ENCODE measurements around the gene PACS2.

PACS2 gene

DNA sequence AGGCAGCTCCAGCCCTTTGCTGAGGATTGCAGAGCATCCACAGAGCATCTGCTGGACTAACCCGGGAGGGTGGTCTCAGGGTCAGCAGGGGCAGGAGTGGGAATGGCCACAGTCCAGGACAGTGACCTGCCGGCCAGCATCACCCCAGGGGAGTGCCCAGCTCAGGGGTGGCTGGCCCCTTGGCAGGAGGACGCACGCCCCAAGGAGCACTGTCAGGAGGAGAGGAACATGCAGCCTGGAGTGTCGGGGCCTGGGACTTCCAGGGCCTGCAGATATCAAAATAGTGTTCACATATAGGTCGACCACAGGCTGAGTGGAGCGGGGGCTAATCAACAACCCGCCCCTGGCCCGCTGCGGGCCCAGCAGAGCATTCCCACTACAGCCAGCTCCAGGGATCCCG lies 50.6 kb downstream of the PACS2 start:
- Histone ChIP-seq H3K27ac (no peak overlapping the region), H3K4me1 (ENCODE audit: low read depth, poor library complexity, severe bottlenecking) (no peaks in the 10 kb centered on the region), H3K4me2 (no peak overlapping the region), H3K9ac (no peak overlapping the region), H3K36me3 (ENCODE audit: insufficient read depth) (no peaks in the 10 kb centered on the region), H2AFZ (ENCODE audit: low read depth) (no peak overlapping the region), H4K20me1 (ENCODE audit: insufficient read depth) (no peaks in the 10 kb centered on the region), H3K79me2 (ENCODE audit: insufficient read depth, low read depth) (no peaks in the 10 kb centered on the region), H3K27me3 (ENCODE audit: insufficient read depth, low read depth) (no peaks in the 10 kb centered on the region), H3K4me3 (IDR thresholded peaks at IDR 0.05; ENCODE audit: insufficient read depth, low read depth, low read length) (no peak overlapping the region)
- TF ChIP-seq CTCF (conservative IDR thresholded peaks at IDR 0.05; ENCODE audit: low read depth, low read length) = no peak

GRCh38 chr14:105365681-105366080 lies 51.1 kb downstream of the PACS2 start:
- Histone ChIP-seq H3K36me3 (ENCODE audit: insufficient read depth) (no peaks in the 10 kb centered on the region), H3K27me3 (ENCODE audit: insufficient read depth, low read depth) (no peaks in the 10 kb centered on the region), H3K9ac (no peak overlapping the region), H3K27ac (no peak overlapping the region), H3K4me2 (no peak overlapping the region), H2AFZ (ENCODE audit: low read depth) (no peak overlapping the region), H3K4me3 (IDR thresholded peaks at IDR 0.05; ENCODE audit: insufficient read depth, low read depth, low read length) (no peak overlapping the region), H3K79me2 (ENCODE audit: insufficient read depth, low read depth) (no peaks in the 10 kb centered on the region), H3K4me1 (ENCODE audit: low read depth, poor library complexity, severe bottlenecking) (peaks cover 2% of the 10 kb centered on the region), H4K20me1 (ENCODE audit: insufficient read depth) (no peaks in the 10 kb centered on the region)
- no peak for TF ChIP-seq CTCF (conservative IDR thresholded peaks at IDR 0.05; ENCODE audit: low read depth, low read length)

GRCh38 chr14:105366386-105367074 lies 52.0 kb downstream of the PACS2 start:
- Histone ChIP-seq H3K27me3 (ENCODE audit: insufficient read depth, low read depth) (no peaks in the 10 kb centered on the region), H3K4me1 (ENCODE audit: low read depth, poor library complexity, severe bottlenecking) (peaks cover 6% of the 10 kb centered on the region), H3K79me2 (ENCODE audit: insufficient read depth, low read depth) (no peaks in the 10 kb centered on the region), H3K4me2 (no peak overlapping the region), H3K4me3 (IDR thresholded peaks at IDR 0.05; ENCODE audit: insufficient read depth, low read depth, low read length) (no peak overlapping the region), H3K9ac (no peak overlapping the region), H3K36me3 (ENCODE audit: insufficient read depth) (no peaks in the 10 kb centered on the region), H2AFZ (ENCODE audit: low read depth) (no peak overlapping the region), H3K27ac (no peak overlapping the region), H4K20me1 (ENCODE audit: insufficient read depth) (no peaks in the 10 kb centered on the region)
- TF ChIP-seq CTCF (conservative IDR thresholded peaks at IDR 0.05; ENCODE audit: low read depth, low read length) = no peak

DNA sequence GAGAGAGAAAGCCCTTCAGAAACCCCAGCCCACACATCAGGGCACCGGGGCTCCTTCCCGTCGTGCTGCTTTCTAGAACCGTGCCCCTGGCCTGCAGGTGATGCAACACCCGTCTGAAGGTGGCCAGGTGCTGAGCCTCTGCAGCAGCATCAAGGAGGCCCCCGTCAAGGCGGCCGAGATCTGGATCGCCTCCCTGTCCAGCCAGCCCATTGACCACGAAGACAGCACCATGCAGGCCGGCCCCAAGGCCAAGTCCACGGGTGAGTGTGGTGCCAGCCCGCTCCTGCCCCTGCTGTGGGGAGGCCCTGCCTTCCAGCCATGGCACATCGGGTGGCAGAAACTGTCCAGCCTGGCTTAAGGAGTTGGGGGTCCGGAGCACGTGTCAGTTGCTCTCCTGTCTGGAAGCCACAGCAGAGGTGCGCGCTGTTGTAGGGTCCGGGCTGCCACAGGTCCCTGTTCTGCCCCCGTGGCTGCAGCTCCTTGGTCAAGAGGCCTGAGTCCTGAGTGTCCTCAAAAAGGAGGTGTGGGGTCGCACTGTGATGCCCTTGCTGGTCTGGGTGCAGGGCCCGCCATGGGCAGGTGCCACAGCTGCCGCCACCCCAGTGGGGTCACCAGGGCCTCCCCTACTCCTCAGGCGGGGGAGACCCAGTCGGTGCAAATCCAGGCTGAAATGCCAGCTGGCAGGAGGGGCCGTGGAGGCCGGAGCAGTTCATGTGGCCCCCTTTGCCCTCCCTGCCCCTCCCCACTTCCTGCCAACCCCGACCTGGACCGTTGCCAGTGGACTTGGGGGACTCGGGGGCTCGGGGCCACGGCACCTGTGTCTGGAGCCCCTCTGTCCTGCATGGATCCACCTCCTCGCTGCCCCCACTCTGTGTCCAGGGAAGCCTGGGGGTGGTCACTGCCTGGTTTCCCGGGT lies 52.8 kb downstream of the PACS2 start:
- H3K9ac ChIP-seq = no peak overlapping the region

More for the DNA sequence above, 52.8 kb downstream of the PACS2 start:
- Histone ChIP-seq H3K27ac (no peak overlapping the region), H3K4me3 (IDR thresholded peaks at IDR 0.05; ENCODE audit: insufficient read depth, low read depth, low read length) (no peak overlapping the region), H2AFZ (ENCODE audit: low read depth) (no peak overlapping the region), H3K4me2 (no peak overlapping the region), H3K36me3 (ENCODE audit: insufficient read depth) (no peaks in the 10 kb centered on the region), H3K4me1 (ENCODE audit: low read depth, poor library complexity, severe bottlenecking) (peaks cover 6% of the 10 kb centered on the region), H3K27me3 (ENCODE audit: insufficient read depth, low read depth) (no peaks in the 10 kb centered on the region), H4K20me1 (ENCODE audit: insufficient read depth) (no peaks in the 10 kb centered on the region), H3K79me2 (ENCODE audit: insufficient read depth, low read depth) (no peaks in the 10 kb centered on the region)
- no peak for TF ChIP-seq CTCF (conservative IDR thresholded peaks at IDR 0.05; ENCODE audit: low read depth, low read length)

Measured in KMS-11 (cell line).